Sigmoid colon (tissue), 7 donors: Measurements from ENCODE around the gene SESTD1. TPM values are rescaled to one million over a fixed set of nuclear protein-coding genes. Genes with fewer than 3 reads are reported as not detected.

Source experiments
- DNase-seq: peaks from one replicate; pipeline ENCODE4 v3.0.0-alpha.2; 2019
- H3K27ac ChIP-seq, 4 donors: fragments of 200-600 bp; sonication (generic); one replicate each; pipeline ENCODE4 v1.5.1; 2016 to 2019; ENCODE audit warnings: mild to moderate bottlenecking in 1 of 4
- H3K27me3 ChIP-seq, 3 donors: fragments of 200-600 bp; sonication (generic); one replicate each; pipeline ENCODE4 v1.5.1; 2019; ENCODE audit warnings: mild to moderate bottlenecking in 1 of 3
- H3K36me3 ChIP-seq, 4 donors: fragments of 200-600 bp; sonication (generic); one replicate each; pipeline ENCODE4 v1.5.1; 2016 to 2019
- H3K4me1 ChIP-seq, 4 donors: fragments of 200-600 bp; sonication (generic); one replicate each; pipeline ENCODE4 v1.5.1; 2017 to 2019
- H3K4me3 ChIP-seq, 4 donors: fragments of 200-600 bp; sonication (generic); one replicate each; pipeline ENCODE4 v1.5.1; 2017 to 2019; ENCODE audit warnings: mild to moderate bottlenecking in 2 of 4, moderate library complexity in 1 of 4
- H3K9me3 ChIP-seq, 4 donors: fragments of 200-600 bp in 3 of 4; sonication (generic) in 3 of 4; one replicate each; pipeline versions ENCODE4 v1.5.1 to v1.6.1; 2013 to 2019
- CTCF ChIP-seq, 4 experiments: fragments of 450-650 bp in 3 of 4; fragments of 200-600 bp in 1 of 4; IDR thresholded peaks; one replicate each; pipeline ENCODE4 v1.5.1; 2016 to 2019; ENCODE audit warnings: antibody characterized with exemption in 4 of 4, mild to moderate bottlenecking in 3 of 4, moderate library complexity in 2 of 4
- EP300 ChIP-seq, 4 donors: sonication (generic); formaldehyde crosslinking; IDR thresholded peaks; one replicate each; pipeline ENCODE4 v1.6.1; 2017; ENCODE audit warnings: antibody characterized with exemption in 4 of 4
- POLR2A ChIP-seq, 2 donors: fragments of 450-650 bp; IDR thresholded peaks; one replicate each; pipeline ENCODE4 v1.6.1; 2016; ENCODE audit warnings: antibody characterized with exemption in 2 of 2, mild to moderate bottlenecking in 2 of 2, moderate library complexity in 2 of 2
- POLR2AphosphoS5 ChIP-seq, 4 donors: sonication (generic); formaldehyde crosslinking; IDR thresholded peaks; one replicate each; pipeline ENCODE4 v1.6.1; 2017; ENCODE audit warnings: antibody characterized with exemption in 4 of 4
- WGBS, 2 donors: extraction: QIAGEN DNeasy Blood & Tissue Kit; methylation state at CpG; one replicate each; pipeline ENCODE4 v1.1.7; 2013; 5-methylcytosine and 5-hydroxymethylcytosine counted together
- intact Hi-C: fragments of 100-400 bp; cut with DNase I; formaldehyde crosslinking; loops from one replicate; pipeline ENCODE4 v1.15.1; 2023
- polyA plus RNA-seq, 3 donors: library from polyadenylated mRNA; stranded (reverse); fragments of 200-250 nt; gene quantifications; one replicate each; pipeline ENCODE4 v1.2.3, GENCODE V29; 2013
- total RNA-seq, 4 donors: library from RNA; depleted of rRNA; stranded (reverse); fragments of >200 nt; gene quantifications; one replicate each; pipeline ENCODE4 v1.1.0, GENCODE V29; 2016
- donor health status: healthy with polysubstance abuse.
- donor health status: Bipolar disorder and iron deficiency.
- donor health status: healthy.

Gene SESTD1
- total and polyA plus RNA-seq, 7 donors: 9.5 to 52.3 (median 31.0) TPM

- no peaks in the 10 kb centered on the region for H3K27me3 ChIP-seq
- peaks cover 0 to 5% (median 3%) of the 10 kb centered on the region in 4 donors for H3K9me3 ChIP-seq
- H3K36me3 ChIP-seq: peaks cover 0 to 15% (median 5%) of the 10 kb centered on the region in 4 donors
- no peak for DNase-seq
- intact Hi-C loops: no loop called here
- no peak overlapping the region for H3K27ac ChIP-seq
- 73 to 87% methylated on average over 1 of the region's 1 CpG for WGBS, 2 donors
- no peak for TF ChIP-seq POLR2A (IDR thresholded peaks at IDR 0.05)
- TF ChIP-seq CTCF (IDR thresholded peaks at IDR 0.05): no peak
- TF ChIP-seq EP300 (IDR thresholded peaks at IDR 0.05): no peak
- no peak for TF ChIP-seq POLR2AphosphoS5 (IDR thresholded peaks at IDR 0.05)
- H3K4me3 ChIP-seq: no peak overlapping the region
- peaks cover 0 to 7% (median 3%) of the 10 kb centered on the region in 4 donors for H3K4me1 ChIP-seq
These were observed 78.5 kb downstream of the SESTD1 start for GRCh38 chr2:179186126-179186525.

GRCh38 chr2:179184610-179185009 lies 80.0 kb downstream of the SESTD1 start:
- intact Hi-C loops: no loop called here
- Histone ChIP-seq H3K27ac (no peak overlapping the region), H3K36me3 (peaks cover 0 to 5% (median 0%) of the 10 kb centered on the region in 4 donors), H3K9me3 (peaks cover 0 to 5% (median 0%) of the 10 kb centered on the region in 4 donors), H3K4me1 (peaks cover 0 to 9% (median 3%) of the 10 kb centered on the region in 4 donors), H3K4me3 (no peak overlapping the region), H3K27me3 (no peaks in the 10 kb centered on the region)
- WGBS, 2 donors: 72 to 84% methylated on average over 1 of the region's 1 CpG
- no peak for DNase-seq
- TF ChIP-seq CTCF (IDR thresholded peaks at IDR 0.05) (no peak), EP300 (IDR thresholded peaks at IDR 0.05) (no peak), POLR2AphosphoS5 (IDR thresholded peaks at IDR 0.05) (no peak), POLR2A (IDR thresholded peaks at IDR 0.05) (no peak)

GRCh38 chr2:179181002-179181401 lies 83.6 kb downstream of the SESTD1 start:
- Histone ChIP-seq H3K36me3 (peaks cover 0 to 3% (median 0%) of the 10 kb centered on the region in 4 donors), H3K27ac (no peak overlapping the region), H3K4me1 (peaks cover 0 to 33% (median 9%) of the 10 kb centered on the region in 4 donors), H3K4me3 (no peak overlapping the region), H3K27me3 (no peaks in the 10 kb centered on the region), H3K9me3 (no peaks in the 10 kb centered on the region)
- intact Hi-C loops: no loop called here
- no peak for TF ChIP-seq POLR2AphosphoS5 (IDR thresholded peaks at IDR 0.05)
- TF ChIP-seq EP300 (IDR thresholded peaks at IDR 0.05): no peak
- TF ChIP-seq CTCF (IDR thresholded peaks at IDR 0.05): no peak
- TF ChIP-seq POLR2A (IDR thresholded peaks at IDR 0.05): no peak
- DNase-seq: no peak
- 83 to 90% methylated on average over 3 of the region's 3 CpGs for WGBS, 2 donors

- 71 to 75% methylated on average over 2 of the region's 2 CpGs for WGBS, 2 donors
- Histone ChIP-seq H3K27me3 (no peaks in the 10 kb centered on the region), H3K9me3 (no peaks in the 10 kb centered on the region), H3K27ac (no peak overlapping the region), H3K4me1 (peaks cover 0 to 33% (median 9%) of the 10 kb centered on the region in 4 donors), H3K4me3 (no peak overlapping the region), H3K36me3 (peaks cover 0 to 11% (median 0%) of the 10 kb centered on the region in 4 donors)
- TF ChIP-seq POLR2AphosphoS5 (IDR thresholded peaks at IDR 0.05) (no peak), POLR2A (IDR thresholded peaks at IDR 0.05) (no peak), CTCF (IDR thresholded peaks at IDR 0.05) (no peak), EP300 (IDR thresholded peaks at IDR 0.05) (no peak)
- intact Hi-C loops: no loop called here
- DNase-seq: no peak
These were observed 84.4 kb downstream of the SESTD1 start for GRCh38 chr2:179180242-179180641.

GRCh38 chr2:179179719-179180118 lies 84.9 kb downstream of the SESTD1 start:
- no peak for TF ChIP-seq POLR2AphosphoS5 (IDR thresholded peaks at IDR 0.05)
- no peak for TF ChIP-seq EP300 (IDR thresholded peaks at IDR 0.05)
- TF ChIP-seq CTCF (IDR thresholded peaks at IDR 0.05): no peak
- TF ChIP-seq POLR2A (IDR thresholded peaks at IDR 0.05): no peak
- intact Hi-C loops: no loop called here
- no peak for DNase-seq
- Histone ChIP-seq H3K4me3 (no peak overlapping the region), H3K27me3 (no peaks in the 10 kb centered on the region), H3K4me1 (peaks cover 0 to 29% (median 9%) of the 10 kb centered on the region in 4 donors), H3K36me3 (peaks cover 0 to 11% (median 0%) of the 10 kb centered on the region in 4 donors), H3K9me3 (no peaks in the 10 kb centered on the region), H3K27ac (no peak overlapping the region)
- 92 to 96% methylated on average over 2 of the region's 2 CpGs for WGBS, 2 donors
